ENCODE results near the gene MYO1B.

The MYO1B gene

GRCh38 chr2:191298306-191298705, 53.1 kb downstream of the MYO1B start:
- DNase-seq (ENCODE audit: low spot score) = no peak

GRCh38 chr2:191299010-191299409, 53.8 kb downstream of the MYO1B start:
- DNase-seq (ENCODE audit: low spot score) = no peak

- DNase-seq (ENCODE audit: low spot score) = no peak
Measured at GRCh38 chr2:191299866-191300265, 54.7 kb downstream of the MYO1B start.

GRCh38 chr2:191301971-191302370, 56.8 kb downstream of the MYO1B start:
- DNase-seq (ENCODE audit: low spot score) = no peak

- DNase-seq (ENCODE audit: low spot score) = no peak
Measured at GRCh38 chr2:191302459-191303139, 57.4 kb downstream of the MYO1B start.

GRCh38 chr2:191303140-191304005, 58.2 kb downstream of the MYO1B start:
- no peak for DNase-seq (ENCODE audit: low spot score)

- DNase-seq (ENCODE audit: low spot score) = no peak
Measured at GRCh38 chr2:191304939-191305875, 60.0 kb downstream of the MYO1B start.

GRCh38 chr2:191308026-191308425, 62.8 kb downstream of the MYO1B start:
- DNase-seq (ENCODE audit: low spot score) = no peak

GRCh38 chr2:191311156-191311555, 66.0 kb downstream of the MYO1B start:
- no peak for DNase-seq (ENCODE audit: low spot score)

- no peak for DNase-seq (ENCODE audit: low spot score)
Measured at GRCh38 chr2:191311627-191312026, 66.4 kb downstream of the MYO1B start.

GRCh38 chr2:191312163-191312562, 67.0 kb downstream of the MYO1B start:
- DNase-seq (ENCODE audit: low spot score) = no peak

GRCh38 chr2:191312662-191313061, 67.5 kb downstream of the MYO1B start:
- no peak for DNase-seq (ENCODE audit: low spot score)

- DNase-seq (ENCODE audit: low spot score) = no peak
Measured at GRCh38 chr2:191314697-191315364, 69.6 kb downstream of the MYO1B start.

- DNase-seq (ENCODE audit: low spot score) = no peak
Measured at GRCh38 chr2:191315365-191315752, 70.2 kb downstream of the MYO1B start.

GRCh38 chr2:191316246-191316994, 71.2 kb downstream of the MYO1B start:
- no peak for DNase-seq (ENCODE audit: low spot score)

GRCh38 chr2:191318037-191318728, 73.0 kb downstream of the MYO1B start:
- DNase-seq (ENCODE audit: low spot score) = no peak

GRCh38 chr2:191318729-191319078, 73.5 kb downstream of the MYO1B start:
- no peak for DNase-seq (ENCODE audit: low spot score)

- DNase-seq (ENCODE audit: low spot score) = no peak
Measured at GRCh38 chr2:191319186-191319585, 74.0 kb downstream of the MYO1B start.

- DNase-seq (ENCODE audit: low spot score) = no peak
Measured at GRCh38 chr2:191320881-191321280, 75.7 kb downstream of the MYO1B start.

- peak; percentile 49 for DNase-seq (ENCODE audit: low spot score)
Measured at GRCh38 chr2:191321861-191322662, 76.9 kb downstream of the MYO1B start.

Data from Ammon's horn (tissue), 1 donor.